ENCODE results near the gene ATP8B4. TPM values are rescaled to one million over a fixed set of nuclear protein-coding genes. Genes with fewer than 3 reads are reported as not detected.

ATP8B4 gene
- 2.6 and 4.4 TPM in 2 replicates for total RNA-seq

DNA sequence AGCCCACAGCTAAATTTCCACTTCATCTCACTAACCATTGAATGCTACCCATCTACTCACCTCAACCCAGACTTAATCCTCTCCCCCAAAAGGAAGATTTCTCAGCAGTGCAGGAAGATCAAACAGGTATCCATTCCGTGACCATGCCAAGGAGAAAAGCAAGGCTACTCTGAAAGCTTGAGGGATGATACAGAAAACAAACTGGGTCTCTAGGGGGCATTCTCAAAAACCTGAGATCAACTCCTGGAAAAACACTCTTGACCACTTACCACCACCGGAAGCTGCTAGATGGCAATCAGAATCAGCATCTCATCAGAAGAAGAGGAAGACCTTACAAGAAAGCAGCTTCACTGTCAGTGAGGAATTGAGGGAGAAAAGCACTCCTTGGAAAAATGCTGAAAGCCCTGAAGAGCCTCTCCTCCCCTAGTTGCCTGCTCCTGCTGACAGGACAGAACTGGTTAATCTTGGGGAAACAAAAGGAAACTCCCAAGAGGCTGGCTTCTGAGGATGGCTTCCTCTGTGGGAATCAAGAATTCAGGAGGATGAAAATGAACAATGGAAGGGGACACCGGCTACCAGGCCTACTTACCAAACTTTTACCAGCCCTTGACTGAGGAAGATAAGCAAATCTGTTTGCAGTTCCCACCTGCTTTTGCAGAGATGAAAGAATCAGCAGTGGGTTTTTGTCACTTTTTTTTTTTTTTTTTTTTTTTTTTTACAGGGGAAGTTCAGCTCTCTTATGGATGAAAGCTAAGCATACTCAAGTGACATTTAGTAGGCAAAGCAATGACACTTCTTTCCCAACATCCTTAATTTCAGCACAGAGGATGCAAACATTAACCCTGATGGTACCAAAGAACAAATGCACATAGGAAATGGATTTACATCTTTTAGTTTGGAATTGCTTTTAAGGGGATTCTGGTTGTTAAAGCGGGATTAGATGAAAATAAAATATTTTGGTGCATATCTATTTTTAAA, at the start of gene ATP8B4:
ATP8B4 (minus strand) TSS at position 171 of the 978 bp plus-strand sequence. CDS start 12,267 bp downstream, outside the sequence.

Other genes with a start within 250 kb of the ATP8B4 start
- gene SLC27A2, start 63.0 kb upstream of the ATP8B4 start, total RNA-seq: 1.4 TPM in 1 of 2 replicates, not detected in the other
- not detected in 2 replicates for gene HDC, start 146.5 kb upstream of the ATP8B4 start, total RNA-seq
- 28.8 and 33.5 TPM in 2 replicates for gene GABPB1, start 236.0 kb upstream of the ATP8B4 start, total RNA-seq